ENCODE data around the gene NDST3.

The NDST3 gene

GRCh38 chr4:118034053-118034785 lies at the start of gene NDST3:
NDST3 (plus strand) TSS chr4:118034486; CDS start chr4:118053911, 19,425 bp downstream.
- DNase-seq, result peak in 1 of 2 donors; percentile 1

- DNase-seq, result no peak
Observed at GRCh38 chr4:117986321-117986720, 48.0 kb upstream of the NDST3 start.

- DNase-seq, result no peak
Observed at GRCh38 chr4:117987464-117987863, 46.8 kb upstream of the NDST3 start.

- DNase-seq, result no peak
Observed at GRCh38 chr4:117996891-117997290, 37.4 kb upstream of the NDST3 start.

- DNase-seq, result no peak
Observed at GRCh38 chr4:118004088-118004487, 30.2 kb upstream of the NDST3 start.

GRCh38 chr4:118005883-118006282 lies 28.4 kb upstream of the NDST3 start:
- no peak for DNase-seq

GRCh38 chr4:118012142-118012541 lies 22.1 kb upstream of the NDST3 start:
- no peak for DNase-seq

GRCh38 chr4:118014831-118015230 lies 19.5 kb upstream of the NDST3 start:
- DNase-seq, result no peak

GRCh38 chr4:118018381-118019145 lies 15.7 kb upstream of the NDST3 start:
- DNase-seq, result no peak

GRCh38 chr4:118026806-118027205 lies 7.5 kb upstream of the NDST3 start:
- no peak for DNase-seq

GRCh38 chr4:118029224-118029623 lies 5.1 kb upstream of the NDST3 start:
- DNase-seq, result no peak

- no peak for DNase-seq
Observed at GRCh38 chr4:118032691-118033090, 1.6 kb upstream of the NDST3 start.

- peak in 1 of 2 donors; percentile 4 for DNase-seq
Observed at GRCh38 chr4:118033148-118034052, 886 bp upstream of the NDST3 start.

- no peak for DNase-seq
Observed at GRCh38 chr4:118035309-118035708, 1.0 kb downstream of the NDST3 start.

GRCh38 chr4:118036336-118036735 lies 2.0 kb downstream of the NDST3 start:
- no peak for DNase-seq

GRCh38 chr4:118037955-118038354 lies 3.7 kb downstream of the NDST3 start:
- no peak for DNase-seq

GRCh38 chr4:118046323-118046722 lies 12.0 kb downstream of the NDST3 start:
- DNase-seq, result no peak

GRCh38 chr4:118047043-118047442 lies 12.8 kb downstream of the NDST3 start:
- no peak for DNase-seq

- no peak for DNase-seq
Observed at GRCh38 chr4:118058955-118059354, 24.7 kb downstream of the NDST3 start.

GRCh38 chr4:118059397-118059796 lies 25.1 kb downstream of the NDST3 start:
- DNase-seq, result no peak

GRCh38 chr4:118076958-118077766 lies 42.9 kb downstream of the NDST3 start:
- no peak for DNase-seq

- no peak for DNase-seq
Observed at GRCh38 chr4:118077767-118078105, 43.5 kb downstream of the NDST3 start.

Measured in bone marrow (tissue), 2 donors.